WTC11 (cell line): ENCODE results near the gene JAKMIP1. TPM values are rescaled to one million over a fixed set of nuclear protein-coding genes. Genes with fewer than 3 reads are reported as not detected.

ENCODE experiments used
- ATAC-seq: fragments of 200-7000 bp; cut with Tn5 transposase; 2 replicates; pipeline ENCODE4 v1.10.0; 2021; ENCODE audit warnings: mild to moderate bottlenecking, moderate library complexity
- CTCF ChIA-PET: fragments of 300-600 bp; sonication (Branson Sonifier 250); formaldehyde crosslinking; loops from one replicate; lab custom pipeline; 2021; ENCODE audit warnings: antibody characterized with exemption; lab: Charles Lee
- POLR2A ChIA-PET: fragments of 350-600 bp; sonication (Branson Sonifier 250); formaldehyde crosslinking; loops from one replicate; lab custom pipeline; 2021; ENCODE audit warnings: antibody characterized with exemption; lab: Charles Lee
- DNase-seq: peaks from one replicate; pipeline ENCODE4 v3.0.0; 2021; ENCODE audit warnings: low spot score
- H3K27ac Mint-ChIP-seq: 2 replicates; pipeline ENCODE4 v1.8.0; 2021; ENCODE audit warnings: mixed read lengths
- H3K27me3 Mint-ChIP-seq: 2 replicates; pipeline ENCODE4 v1.8.0; 2021; ENCODE audit warnings: low read depth, mild to moderate bottlenecking, moderate library complexity, mixed read lengths
- H3K36me3 Mint-ChIP-seq: 2 replicates; pipeline ENCODE4 v1.8.0; 2021; ENCODE audit warnings: mixed read lengths
- H3K4me1 Mint-ChIP-seq: 2 replicates; pipeline ENCODE4 v1.8.0; 2022; ENCODE audit warnings: mixed read lengths
- H3K4me3 Mint-ChIP-seq: 2 replicates; pipeline ENCODE4 v1.8.0; 2021; ENCODE audit warnings: mild to moderate bottlenecking, moderate library complexity, mixed read lengths
- H3K9me3 Mint-ChIP-seq: 2 replicates; pipeline ENCODE4 v1.8.0; 2021; ENCODE audit warnings: mixed read lengths
- AFF4 ChIP-seq: sonication (generic); formaldehyde crosslinking; IDR thresholded peaks from 2 replicates; pipeline ENCODE4 v1.8.1; 2023; ENCODE audit warnings: mild to moderate bottlenecking, missing genetic modification reagents, borderline replicate concordance
- ATF2 ChIP-seq: sonication (generic); formaldehyde crosslinking; IDR thresholded peaks from 2 replicates; pipeline ENCODE4 v1.8.1; 2022; ENCODE audit warnings: low read depth, missing genetic modification reagents, borderline replicate concordance
- CREB1 ChIP-seq: sonication (generic); formaldehyde crosslinking; IDR thresholded peaks from 2 replicates; pipeline ENCODE4 v1.8.0; 2023; ENCODE audit warnings: mild to moderate bottlenecking, missing genetic modification reagents
- ELF4 ChIP-seq: sonication (generic); formaldehyde crosslinking; IDR thresholded peaks from 2 replicates; pipeline ENCODE4 v1.8.1; 2022; ENCODE audit warnings: low read depth, mild to moderate bottlenecking, moderate library complexity, missing genetic modification reagents
- ESRRA ChIP-seq: sonication (generic); formaldehyde crosslinking; IDR thresholded peaks from 2 replicates; pipeline ENCODE4 v1.8.1; 2022; ENCODE audit warnings: mild to moderate bottlenecking, missing genetic modification reagents, borderline replicate concordance
- FOXJ3 ChIP-seq: sonication (generic); formaldehyde crosslinking; IDR thresholded peaks from 2 replicates; pipeline ENCODE4 v1.9.0; 2021; ENCODE audit warnings: missing genetic modification reagents, mild to moderate bottlenecking, borderline replicate concordance
- IRF2 ChIP-seq: sonication (generic); formaldehyde crosslinking; IDR thresholded peaks from 2 replicates; pipeline ENCODE4 v1.8.0; 2022; ENCODE audit warnings: low read depth, missing genetic modification reagents, borderline replicate concordance
- MXD4 ChIP-seq: fragments of 250-450 bp; sonication (Bioruptor Pico); IDR thresholded peaks from 2 replicates; pipeline ENCODE4 v1.8.0; 2021; ENCODE audit warnings: mild to moderate bottlenecking, moderate library complexity, borderline replicate concordance
- MYBL2 ChIP-seq: sonication (generic); formaldehyde crosslinking; IDR thresholded peaks from 2 replicates; pipeline ENCODE4 v1.8.1; 2023; ENCODE audit warnings: mild to moderate bottlenecking, moderate library complexity, missing genetic modification reagents
- NR1H2 ChIP-seq: sonication (generic); formaldehyde crosslinking; IDR thresholded peaks from 2 replicates; pipeline ENCODE4 v1.9.0; 2021; ENCODE audit warnings: mild to moderate bottlenecking, moderate library complexity, missing genetic modification reagents
- RELA ChIP-seq: sonication (generic); formaldehyde crosslinking; IDR thresholded peaks from 2 replicates; pipeline ENCODE4 v1.8.1; 2022; ENCODE audit warnings: missing genetic modification reagents, mild to moderate bottlenecking, borderline replicate concordance
- TEAD4 ChIP-seq: sonication (generic); formaldehyde crosslinking; IDR thresholded peaks from 2 replicates; pipeline ENCODE4 v1.8.0; 2022; ENCODE audit warnings: mild to moderate bottlenecking, missing genetic modification reagents
- TP53 ChIP-seq: sonication (generic); formaldehyde crosslinking; IDR thresholded peaks from 2 replicates; pipeline ENCODE4 v1.8.1; 2023; ENCODE audit warnings: mild to moderate bottlenecking, missing genetic modification reagents
- ZNF263 ChIP-seq: sonication (generic); formaldehyde crosslinking; IDR thresholded peaks from 2 replicates; pipeline ENCODE4 v1.8.1; 2022; ENCODE audit warnings: low read depth, mild to moderate bottlenecking, moderate library complexity, missing genetic modification reagents
- ZNF317 ChIP-seq: sonication (generic); formaldehyde crosslinking; IDR thresholded peaks from 2 replicates; pipeline ENCODE4 v1.8.1; 2023; ENCODE audit warnings: low read depth, mild to moderate bottlenecking, moderate library complexity, missing genetic modification reagents, borderline replicate concordance
- total RNA-seq: library from RNA; stranded (reverse); gene quantifications from 3 replicates; pipeline ENCODE4 v1.2.3, GENCODE V29; 2021
- TF ChIP-seq, protein P1 (sequence below): sonication (generic); formaldehyde crosslinking; IDR thresholded peaks from 2 replicates; pipeline ENCODE4 v1.8.1; 2022; ENCODE audit warnings: mild to moderate bottlenecking, moderate library complexity, missing genetic modification reagents
- TF ChIP-seq, protein P2 (sequence below): fragments of 200-600 bp; IDR thresholded peaks from 2 replicates; pipeline ENCODE4 v1.8.0; 2022; ENCODE audit warnings: antibody characterized with exemption
- TF ChIP-seq, protein P3 (sequence below): sonication (generic); formaldehyde crosslinking; conservative IDR thresholded peaks from 2 replicates; pipeline ENCODE4 v1.8.1; 2023; ENCODE audit warnings: mild to moderate bottlenecking, low read depth, missing genetic modification reagents, moderate library complexity

The JAKMIP1 gene
- total RNA-seq, 1 experiment from 2014 or later = 4.0 TPM

- ATAC-seq (no peak), DNase-seq (no peak)
- Mint-ChIP-seq H3K4me1 (0 out of 2 replicates have a peak, but pooled peaks cover 3% of the 10 kb centered on the region), H3K27ac (no peak overlapping the region), H3K27me3 (peaks cover 19% of the 10 kb centered on the region), H3K4me3 (no peak overlapping the region), H3K36me3 (no peaks in the 10 kb centered on the region), H3K9me3 (no peaks in the 10 kb centered on the region)
- ChIA-PET CTCF (interaction anchor here (1.5 kb wide), 1 partner anchor 9 kb away, joined by 4 read pairs; no protein-coding TSS in a partner anchor), POLR2A (no interaction called here)
- TF ChIP-seq NR1H2 (CRISPR knock-in tag) (no peak), MXD4 (CRISPR knock-in tag) (no peak), TEAD4 (CRISPR knock-in tag) (no peak), ESRRA (CRISPR knock-in tag) (no peak), MYBL2 (CRISPR knock-in tag) (no peak), ATF2 (no peak), ZNF263 (CRISPR knock-in tag) (no peak), IRF2 (CRISPR knock-in tag) (no peak), TP53 (CRISPR knock-in tag) (no peak), RELA (no peak), ELF4 (CRISPR knock-in tag) (no peak), AFF4 (CRISPR knock-in tag) (no peak), ZNF317 (CRISPR knock-in tag) (no peak), CREB1 (CRISPR knock-in tag) (no peak), FOXJ3 (no peak)
- TF ChIP-seq, protein P1, sequence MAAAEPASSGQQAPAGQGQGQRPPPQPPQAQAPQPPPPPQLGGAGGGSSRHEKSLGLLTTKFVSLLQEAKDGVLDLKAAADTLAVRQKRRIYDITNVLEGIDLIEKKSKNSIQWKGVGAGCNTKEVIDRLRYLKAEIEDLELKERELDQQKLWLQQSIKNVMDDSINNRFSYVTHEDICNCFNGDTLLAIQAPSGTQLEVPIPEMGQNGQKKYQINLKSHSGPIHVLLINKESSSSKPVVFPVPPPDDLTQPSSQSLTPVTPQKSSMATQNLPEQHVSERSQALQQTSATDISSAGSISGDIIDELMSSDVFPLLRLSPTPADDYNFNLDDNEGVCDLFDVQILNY (CRISPR knock-in tag) = no peak
- TF ChIP-seq, protein P2, sequence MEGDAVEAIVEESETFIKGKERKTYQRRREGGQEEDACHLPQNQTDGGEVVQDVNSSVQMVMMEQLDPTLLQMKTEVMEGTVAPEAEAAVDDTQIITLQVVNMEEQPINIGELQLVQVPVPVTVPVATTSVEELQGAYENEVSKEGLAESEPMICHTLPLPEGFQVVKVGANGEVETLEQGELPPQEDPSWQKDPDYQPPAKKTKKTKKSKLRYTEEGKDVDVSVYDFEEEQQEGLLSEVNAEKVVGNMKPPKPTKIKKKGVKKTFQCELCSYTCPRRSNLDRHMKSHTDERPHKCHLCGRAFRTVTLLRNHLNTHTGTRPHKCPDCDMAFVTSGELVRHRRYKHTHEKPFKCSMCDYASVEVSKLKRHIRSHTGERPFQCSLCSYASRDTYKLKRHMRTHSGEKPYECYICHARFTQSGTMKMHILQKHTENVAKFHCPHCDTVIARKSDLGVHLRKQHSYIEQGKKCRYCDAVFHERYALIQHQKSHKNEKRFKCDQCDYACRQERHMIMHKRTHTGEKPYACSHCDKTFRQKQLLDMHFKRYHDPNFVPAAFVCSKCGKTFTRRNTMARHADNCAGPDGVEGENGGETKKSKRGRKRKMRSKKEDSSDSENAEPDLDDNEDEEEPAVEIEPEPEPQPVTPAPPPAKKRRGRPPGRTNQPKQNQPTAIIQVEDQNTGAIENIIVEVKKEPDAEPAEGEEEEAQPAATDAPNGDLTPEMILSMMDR = no peak
- TF ChIP-seq, protein P3, sequence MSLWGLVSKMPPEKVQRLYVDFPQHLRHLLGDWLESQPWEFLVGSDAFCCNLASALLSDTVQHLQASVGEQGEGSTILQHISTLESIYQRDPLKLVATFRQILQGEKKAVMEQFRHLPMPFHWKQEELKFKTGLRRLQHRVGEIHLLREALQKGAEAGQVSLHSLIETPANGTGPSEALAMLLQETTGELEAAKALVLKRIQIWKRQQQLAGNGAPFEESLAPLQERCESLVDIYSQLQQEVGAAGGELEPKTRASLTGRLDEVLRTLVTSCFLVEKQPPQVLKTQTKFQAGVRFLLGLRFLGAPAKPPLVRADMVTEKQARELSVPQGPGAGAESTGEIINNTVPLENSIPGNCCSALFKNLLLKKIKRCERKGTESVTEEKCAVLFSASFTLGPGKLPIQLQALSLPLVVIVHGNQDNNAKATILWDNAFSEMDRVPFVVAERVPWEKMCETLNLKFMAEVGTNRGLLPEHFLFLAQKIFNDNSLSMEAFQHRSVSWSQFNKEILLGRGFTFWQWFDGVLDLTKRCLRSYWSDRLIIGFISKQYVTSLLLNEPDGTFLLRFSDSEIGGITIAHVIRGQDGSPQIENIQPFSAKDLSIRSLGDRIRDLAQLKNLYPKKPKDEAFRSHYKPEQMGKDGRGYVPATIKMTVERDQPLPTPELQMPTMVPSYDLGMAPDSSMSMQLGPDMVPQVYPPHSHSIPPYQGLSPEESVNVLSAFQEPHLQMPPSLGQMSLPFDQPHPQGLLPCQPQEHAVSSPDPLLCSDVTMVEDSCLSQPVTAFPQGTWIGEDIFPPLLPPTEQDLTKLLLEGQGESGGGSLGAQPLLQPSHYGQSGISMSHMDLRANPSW = no peak
Measured at GRCh38 chr4:6208416-6208815, 8.1 kb upstream of the JAKMIP1 start.
